Umbilical cord (tissue), 2 donors: ENCODE measurements around the gene HOXC5. TPM values are rescaled to one million over a fixed set of nuclear protein-coding genes. Genes with fewer than 3 reads are reported as not detected.

Experiments used
- DNase-seq: peaks from one replicate; pipeline ENCODE4 v3.0.0-alpha.2; 2015; ENCODE audit warnings: low spot score
- total RNA-seq: library from RNA; depleted of rRNA; stranded (reverse); fragments of >200 nt; gene quantifications from one replicate; pipeline ENCODE4 v1.2.3, GENCODE V29; 2014; ENCODE audit warnings: low replicate concordance; ENCODE audit not compliant: insufficient read depth

The HOXC5 gene
- total RNA-seq, 1 donor from 2014 or later = 1.2 TPM

GRCh38 chr12:54045868-54046521 lies 13.1 kb downstream of the HOXC5 start:
- DNase-seq = no peak

GRCh38 chr12:54046809-54047159 lies 13.9 kb downstream of the HOXC5 start:
- DNase-seq = no peak

DNA sequence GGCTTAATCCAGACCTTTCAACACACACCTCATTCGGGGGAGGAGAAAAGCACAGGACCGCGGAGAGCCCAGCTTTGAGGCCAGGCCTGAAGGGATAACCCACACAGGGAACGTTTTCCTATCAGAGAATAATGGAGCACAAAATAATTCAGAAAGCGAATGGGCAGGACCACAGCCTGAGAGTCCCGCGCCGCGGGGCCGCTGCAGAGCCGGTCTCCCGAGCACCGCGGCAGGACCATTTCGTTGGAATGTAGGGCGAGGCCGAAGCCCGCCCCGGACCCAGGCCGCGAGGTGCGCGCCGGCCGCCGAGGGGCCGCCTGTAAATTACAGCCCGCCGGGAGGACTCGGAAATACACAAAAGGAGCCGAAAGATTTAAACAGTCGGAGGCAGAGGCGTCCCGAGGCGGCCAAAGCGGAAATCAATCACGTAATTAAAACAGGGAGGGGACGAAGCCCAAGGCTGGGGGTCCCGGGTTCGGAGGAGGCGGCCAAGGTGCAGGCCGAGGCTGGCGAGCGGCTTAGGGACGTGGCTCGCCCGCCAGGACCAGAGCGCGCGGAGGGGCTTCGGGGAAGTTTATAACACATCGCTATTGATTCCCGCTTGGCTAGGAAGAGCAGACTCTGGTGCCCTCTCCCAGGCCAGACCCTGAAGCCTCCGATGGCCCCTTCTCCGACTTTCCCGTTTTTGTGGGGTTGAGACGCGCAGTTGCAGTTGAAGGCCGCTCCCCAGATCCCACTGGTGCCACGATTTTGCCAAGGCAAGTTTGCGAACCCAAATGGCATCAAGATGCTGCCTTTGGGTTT lies 14.5 kb downstream of the HOXC5 start:
- DNase-seq = no peak

GRCh38 chr12:54047964-54048303 lies 15.1 kb downstream of the HOXC5 start:
- DNase-seq = no peak

DNA sequence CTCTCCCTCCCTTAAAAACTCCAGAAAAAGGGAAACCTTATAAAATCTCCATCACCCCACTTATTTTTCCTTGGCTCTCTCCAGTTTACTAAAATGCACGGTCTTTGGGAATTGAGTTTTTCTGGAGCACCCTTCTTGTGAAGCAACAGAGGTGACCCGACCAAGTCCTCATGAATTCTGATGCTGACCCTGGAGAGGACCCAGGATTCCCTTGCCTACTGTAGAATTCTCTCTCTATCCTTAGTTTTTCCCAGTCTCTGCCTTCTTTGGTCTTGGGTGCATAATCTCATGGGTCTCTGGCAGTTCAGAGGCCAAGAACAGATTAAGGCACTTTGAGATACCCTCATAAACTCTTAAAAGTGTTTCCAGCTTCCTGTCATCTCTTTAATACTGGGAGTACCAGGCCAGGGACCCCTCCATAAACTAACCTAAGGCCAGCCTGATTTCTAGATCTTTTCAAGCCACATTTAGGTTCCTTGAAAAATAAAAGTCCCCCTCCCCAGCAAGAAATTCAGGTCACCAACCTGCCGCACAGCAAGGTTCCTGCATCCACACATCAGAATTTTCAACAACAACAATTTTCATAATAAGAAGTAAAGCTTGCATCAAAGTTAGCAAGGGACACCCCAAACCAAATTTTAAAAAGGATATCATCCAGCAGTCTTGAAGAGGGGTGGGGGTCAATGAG lies 15.7 kb downstream of the HOXC5 start:
- no peak for DNase-seq

DNA sequence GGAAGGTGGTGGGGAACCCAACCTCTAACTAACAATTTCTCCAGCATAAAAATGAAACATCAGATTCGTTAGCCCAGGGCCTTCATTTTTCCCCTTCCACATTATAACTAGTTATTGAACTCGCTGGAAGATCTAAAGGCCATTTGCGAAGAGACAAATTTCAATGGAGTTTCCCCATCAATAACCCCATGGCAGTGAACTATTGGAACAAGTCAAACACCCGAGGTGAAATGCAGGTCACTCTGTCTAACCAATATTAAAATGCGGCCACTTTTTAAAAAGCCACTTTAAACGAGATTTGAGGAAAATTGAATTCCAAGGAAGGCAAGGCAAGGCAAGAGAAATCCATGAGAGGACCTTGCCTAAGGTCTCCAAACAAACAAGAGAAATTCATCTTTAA lies 16.3 kb downstream of the HOXC5 start:
- DNase-seq = no peak

DNA sequence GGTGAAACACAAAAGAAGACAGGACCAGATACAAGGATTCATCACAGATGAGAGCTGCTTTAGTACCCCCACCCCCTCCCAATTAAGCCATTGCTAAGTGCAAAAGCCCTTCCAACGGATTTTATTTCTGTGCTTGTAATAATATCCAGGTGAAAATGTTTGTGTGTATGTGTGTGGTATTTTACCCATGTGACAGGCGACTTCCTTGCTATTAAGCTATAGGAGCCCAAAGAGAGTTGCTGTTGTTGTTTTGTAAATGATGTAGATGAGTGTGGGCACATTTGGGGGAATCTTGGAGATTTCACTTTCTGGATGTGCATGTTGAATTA lies 17.6 kb downstream of the HOXC5 start:
- no peak for DNase-seq

DNA sequence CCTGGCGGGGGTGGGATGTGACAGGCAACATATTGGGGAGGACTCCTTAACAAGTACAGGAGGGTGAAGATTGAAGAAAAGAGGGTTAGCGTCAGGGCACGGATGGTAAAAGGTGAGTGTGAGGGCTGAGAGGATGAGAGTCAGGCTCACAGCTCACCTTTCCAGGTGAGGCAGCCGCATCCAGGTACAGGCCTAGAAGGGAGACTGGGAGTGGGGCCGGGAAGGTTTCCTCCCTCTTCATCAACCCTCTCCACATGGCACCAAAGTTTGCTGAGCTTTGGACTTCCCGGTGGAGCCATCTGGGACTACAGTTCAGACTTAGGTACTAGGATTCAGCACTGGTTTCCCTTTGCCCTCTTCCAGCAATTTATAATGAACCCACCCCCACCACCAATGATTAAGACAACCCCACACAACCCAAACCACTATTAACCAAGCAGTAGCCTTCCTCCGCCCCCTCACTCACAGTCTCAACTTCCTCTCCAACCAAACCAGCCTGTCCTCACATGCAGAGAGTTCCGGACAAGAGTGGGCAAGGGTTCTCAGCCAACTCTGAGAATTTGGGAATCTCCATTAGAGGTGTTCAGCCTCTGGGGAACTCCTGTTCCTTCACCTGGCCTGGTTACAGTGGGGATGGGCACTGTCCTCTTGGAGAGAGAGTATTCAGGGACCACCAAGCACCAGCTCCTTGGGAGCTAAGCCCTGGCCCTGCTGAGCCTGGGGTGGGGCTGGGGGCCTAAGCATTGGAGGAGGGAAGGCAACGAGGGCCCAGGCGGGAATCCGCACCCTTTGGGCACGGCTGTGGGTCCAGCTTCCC lies 18.4 kb downstream of the HOXC5 start:
- DNase-seq = no peak

- no peak for DNase-seq
These were observed 19.1 kb downstream of the HOXC5 start for GRCh38 chr12:54051874-54052437.

- DNase-seq = no peak
These were observed 19.7 kb downstream of the HOXC5 start for GRCh38 chr12:54052438-54053002.

- no peak for DNase-seq
These were observed 20.3 kb downstream of the HOXC5 start for GRCh38 chr12:54053003-54053750.

- no peak for DNase-seq
These were observed 21.2 kb downstream of the HOXC5 start, which contains the start of gene HOXC4 for GRCh38 chr12:54053751-54054741. Gene HOXC4, plus strand, starts transcription at chr12:54053835. Its CDS starts 88 bp downstream, at chr12:54053923.

DNA sequence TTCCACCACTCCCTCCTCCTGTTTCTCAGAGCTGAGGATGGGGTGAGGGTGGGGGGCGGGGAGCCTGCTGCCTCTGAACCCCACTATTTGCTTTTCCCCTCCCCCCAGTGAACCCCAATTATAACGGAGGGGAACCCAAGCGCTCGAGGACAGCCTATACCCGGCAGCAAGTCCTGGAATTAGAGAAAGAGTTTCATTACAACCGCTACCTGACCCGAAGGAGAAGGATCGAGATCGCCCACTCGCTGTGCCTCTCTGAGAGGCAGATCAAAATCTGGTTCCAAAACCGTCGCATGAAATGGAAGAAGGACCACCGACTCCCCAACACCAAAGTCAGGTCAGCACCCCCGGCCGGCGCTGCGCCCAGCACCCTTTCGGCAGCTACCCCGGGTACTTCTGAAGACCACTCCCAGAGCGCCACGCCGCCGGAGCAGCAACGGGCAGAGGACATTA lies 21.9 kb downstream of the HOXC5 start:
- DNase-seq = no peak

DNA sequence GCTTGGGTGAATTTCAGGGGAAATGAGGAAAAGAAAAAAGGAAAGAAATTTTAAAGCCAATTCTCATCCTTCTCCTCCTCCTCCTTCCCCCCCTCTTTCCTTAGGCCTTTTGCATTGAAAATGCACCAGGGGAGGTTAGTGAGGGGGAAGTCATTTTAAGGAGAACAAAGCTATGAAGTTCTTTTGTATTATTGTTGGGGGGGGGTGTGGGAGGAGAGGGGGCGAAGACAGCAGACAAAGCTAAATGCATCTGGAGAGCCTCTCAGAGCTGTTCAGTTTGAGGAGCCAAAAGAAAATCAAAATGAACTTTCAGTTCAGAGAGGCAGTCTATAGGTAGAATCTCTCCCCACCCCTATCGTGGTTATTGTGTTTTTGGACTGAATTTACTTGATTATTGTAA lies 22.7 kb downstream of the HOXC5 start:
- no peak for DNase-seq

DNA sequence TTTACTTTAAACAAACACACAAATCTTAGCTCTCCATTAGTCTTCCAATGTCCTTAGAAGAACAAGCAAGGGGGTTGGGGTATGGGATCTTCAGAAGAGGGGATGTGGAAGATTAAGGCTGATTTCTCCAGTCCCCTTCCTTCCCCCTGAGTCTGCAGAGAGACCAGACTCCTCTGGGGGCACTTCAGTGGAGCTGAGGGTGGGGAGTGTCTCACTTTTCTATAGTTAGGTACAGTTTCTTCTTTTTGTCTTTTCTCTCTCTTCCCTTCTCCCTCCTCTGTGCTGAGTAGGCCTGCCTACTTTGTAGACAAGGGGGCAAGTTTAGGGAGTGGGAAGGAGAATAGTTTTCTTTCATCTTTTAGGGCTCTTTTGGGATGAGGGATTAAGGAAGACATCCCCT lies 23.3 kb downstream of the HOXC5 start:
- DNase-seq = no peak

GRCh38 chr12:54058128-54058768 lies 25.4 kb downstream of the HOXC5 start:
- no peak for DNase-seq

DNA sequence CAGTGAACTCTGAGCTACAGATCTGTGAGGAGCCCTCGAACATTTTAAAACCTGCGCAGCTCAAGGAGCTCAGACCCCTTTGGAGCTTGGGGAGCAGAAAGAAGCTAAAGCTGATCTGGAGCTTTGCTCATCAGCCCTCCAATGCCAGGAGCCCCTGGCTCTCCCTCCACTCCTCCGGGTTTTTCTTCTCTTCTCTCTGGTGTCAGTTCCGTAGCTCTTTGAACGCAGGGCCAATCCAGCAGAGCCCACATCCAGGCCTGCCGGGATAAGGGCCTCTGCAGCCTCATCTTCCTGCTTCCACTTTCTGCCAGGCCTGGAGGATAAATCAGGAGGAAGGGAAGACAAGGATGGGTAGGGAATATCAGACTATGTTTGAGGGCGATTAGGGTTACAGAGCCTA lies 26.8 kb downstream of the HOXC5 start:
- peak; percentile 73 for DNase-seq

GRCh38 chr12:54060174-54060974 lies 27.5 kb downstream of the HOXC5 start:
- no peak for DNase-seq
